ENCODE results near the gene VPREB3.

DNA sequence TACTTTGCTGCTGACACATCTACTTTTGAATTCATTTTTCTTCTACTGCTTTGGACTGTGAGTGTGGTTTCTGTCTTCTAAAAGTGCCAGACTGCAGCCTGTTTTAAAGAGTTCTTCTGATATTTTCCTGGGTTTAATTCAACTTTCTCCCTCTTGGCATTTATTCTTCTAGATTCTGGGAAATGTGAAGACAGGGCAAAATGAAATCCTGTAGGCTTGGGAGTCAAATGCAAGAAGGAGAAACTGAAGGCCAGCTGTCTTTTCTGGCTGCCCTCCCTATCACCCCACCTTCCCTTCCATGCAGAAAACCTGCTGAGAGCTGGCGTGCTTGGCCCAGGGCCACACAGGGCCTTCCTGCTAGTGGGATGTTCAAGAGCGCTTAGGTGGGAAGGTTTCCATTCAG is 10.9 kb downstream of the VPREB3 start:
- TF ChIP-seq, protein P1, sequence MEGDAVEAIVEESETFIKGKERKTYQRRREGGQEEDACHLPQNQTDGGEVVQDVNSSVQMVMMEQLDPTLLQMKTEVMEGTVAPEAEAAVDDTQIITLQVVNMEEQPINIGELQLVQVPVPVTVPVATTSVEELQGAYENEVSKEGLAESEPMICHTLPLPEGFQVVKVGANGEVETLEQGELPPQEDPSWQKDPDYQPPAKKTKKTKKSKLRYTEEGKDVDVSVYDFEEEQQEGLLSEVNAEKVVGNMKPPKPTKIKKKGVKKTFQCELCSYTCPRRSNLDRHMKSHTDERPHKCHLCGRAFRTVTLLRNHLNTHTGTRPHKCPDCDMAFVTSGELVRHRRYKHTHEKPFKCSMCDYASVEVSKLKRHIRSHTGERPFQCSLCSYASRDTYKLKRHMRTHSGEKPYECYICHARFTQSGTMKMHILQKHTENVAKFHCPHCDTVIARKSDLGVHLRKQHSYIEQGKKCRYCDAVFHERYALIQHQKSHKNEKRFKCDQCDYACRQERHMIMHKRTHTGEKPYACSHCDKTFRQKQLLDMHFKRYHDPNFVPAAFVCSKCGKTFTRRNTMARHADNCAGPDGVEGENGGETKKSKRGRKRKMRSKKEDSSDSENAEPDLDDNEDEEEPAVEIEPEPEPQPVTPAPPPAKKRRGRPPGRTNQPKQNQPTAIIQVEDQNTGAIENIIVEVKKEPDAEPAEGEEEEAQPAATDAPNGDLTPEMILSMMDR (conservative IDR thresholded peaks at IDR 0.05 in 1 of 2, IDR thresholded peaks at IDR 0.05 in 1 of 2; ENCODE audit: extremely low read depth in 1 of 2, insufficient read depth in 1 of 2, low read depth in 1 of 2, low read length in 2 of 2), result no peak
- TF ChIP-seq EZH2 (IDR thresholded peaks at IDR 0.05; ENCODE audit: borderline replicate concordance, low read length), result no peak
